SK-N-MC (cell line): ENCODE measurements around the gene GPC6.

ENCODE experiments used
- EZH2 ChIP-seq: fragments of 200-600 bp; sonication (generic); IDR thresholded peaks from one replicate; pipeline ENCODE4 v1.6.1; 2017; ENCODE audit warnings: antibody characterized with exemption
- POLR2AphosphoS5 ChIP-seq: IDR thresholded peaks from 2 replicates; pipeline ENCODE4 v1.6.1; 2012; ENCODE audit warnings: mild to moderate bottlenecking, low read depth, low read length, borderline replicate concordance

DNA sequence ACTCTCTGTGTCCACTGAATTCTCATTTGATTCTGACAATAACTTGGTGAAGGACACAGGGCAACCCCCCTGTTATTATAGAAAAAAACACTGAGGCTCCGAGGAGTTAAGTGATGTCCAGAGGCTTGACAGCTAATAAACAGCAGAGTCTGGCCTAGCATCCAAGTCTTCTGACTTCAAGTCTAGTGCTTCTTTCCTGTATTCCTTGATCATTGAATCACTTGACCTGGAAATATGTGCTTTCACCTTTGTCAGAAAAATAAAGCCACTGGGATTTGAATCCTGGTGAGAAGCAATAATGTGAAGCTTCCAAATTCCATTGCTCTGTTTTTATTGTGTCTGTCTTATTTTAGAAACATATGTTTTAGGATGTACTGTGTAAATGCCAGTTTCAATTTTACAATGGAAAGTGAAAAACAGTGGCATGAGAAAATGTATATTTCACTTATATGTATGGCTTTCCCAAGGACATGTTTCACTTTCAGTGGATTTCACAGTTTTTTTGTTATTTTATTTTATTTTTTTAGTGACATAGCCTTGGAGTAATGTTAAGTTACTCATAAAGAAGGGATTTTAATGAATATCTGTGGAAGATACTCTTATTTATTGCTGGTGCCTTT lies 190.2 kb downstream of the GPC6 start:
- TF ChIP-seq POLR2AphosphoS5 (no peak), EZH2 (no peak)
